ENCODE data around the gene TNKS2. TPM values are rescaled to one million over a fixed set of nuclear protein-coding genes. Genes with fewer than 3 reads are reported as not detected.

The TNKS2 gene
- total and polyA plus RNA-seq, 2 donors (not counting 1 experiment from before 2014, with no cell fraction given), result 17.5 to 45.8 TPM

GRCh38 chr10:91772461-91772860 is 25.8 kb upstream of the TNKS2 start:
- Histone ChIP-seq H3K4me2 (replicated peaks; ENCODE audit: low read depth, low read length, poor library complexity, severe bottlenecking) (no peak overlapping the region), H3K36me3 (replicated peaks in 1 of 2; ENCODE audit: control extremely low read depth in 1 of 2, control insufficient read depth in 1 of 2, extremely low read depth in 1 of 2, insufficient read depth in 2 of 2, low read length in 1 of 2) (no peaks in the 10 kb centered on the region), H3K9me3 (ENCODE audit: control extremely low read depth in 1 of 3, control insufficient read depth in 2 of 3, insufficient read depth in 1 of 3, low read length in 2 of 3) (no peaks in the 10 kb centered on the region), H3K4me3 (ENCODE audit: control extremely low read depth in 1 of 5, extremely low read depth in 1 of 5, insufficient read depth in 1 of 5, low read depth in 2 of 5, low read length in 4 of 5) (no peak overlapping the region), H3K9ac (ENCODE audit: low read length) (no peak overlapping the region), H4K20me1 (ENCODE audit: control insufficient read depth, insufficient read depth, low read length, poor library complexity, severe bottlenecking) (no peaks in the 10 kb centered on the region), H3K27ac (ENCODE audit: low read length in 2 of 2) (no peak overlapping the region), H3K79me2 (ENCODE audit: control insufficient read depth, insufficient read depth, low read length) (no peaks in the 10 kb centered on the region), H3K27me3 (replicated peaks in 1 of 4; ENCODE audit: control extremely low read depth in 1 of 4, control insufficient read depth in 3 of 4, insufficient read depth in 4 of 4, low read length in 3 of 4) (peaks cover 0 to 9% (median 4%) of the 10 kb centered on the region in 4 experiments), H3K4me1 (ENCODE audit: control insufficient read depth in 2 of 2, insufficient read depth in 2 of 2, low read length in 2 of 2) (no peaks in the 10 kb centered on the region), H2AFZ (ENCODE audit: insufficient read depth, low read depth, low read length, poor library complexity, severe bottlenecking) (no peak overlapping the region)
- DNase-seq (no peak), ATAC-seq (ENCODE audit: low read depth) (no peak)
- Mint-ChIP-seq H3K27ac (no peak overlapping the region), H3K4me1 (no peaks in the 10 kb centered on the region), H3K27me3 (no peaks in the 10 kb centered on the region), H3K4me3 (no peak overlapping the region), H3K9me3 (ENCODE audit: insufficient read depth) (no peaks in the 10 kb centered on the region)
- intact Hi-C loops (cut with micrococcal nuclease), result no loop called here
- 100% methylated on average over 1 of the region's 2 CpGs for WGBS (ENCODE audit: insufficient coverage)
- ChIA-PET CTCF (interaction anchor here (2.6 kb wide), 1 partner anchor 13 kb away, joined by 16 read pairs; no protein-coding TSS in a partner anchor), POLR2A (no interaction called here)
- TF ChIP-seq EZH2 (IDR thresholded peaks at IDR 0.05; ENCODE audit: borderline replicate concordance, insufficient read depth, low read depth, low read length, poor library complexity, severe bottlenecking), result no peak
- no peak for TF ChIP-seq CTCF (IDR thresholded peaks at IDR 0.05)

- no CpG with 5 or more reads among the region's 1 CpG for WGBS (ENCODE audit: insufficient coverage)
- no peak overlapping the region for H3K27ac ChIP-seq (ENCODE audit: low read length in 2 of 2)
- ChIA-PET POLR2A (no interaction called here), CTCF (interaction anchor here (2.6 kb wide), 1 partner anchor 14 kb away, joined by 16 read pairs; no protein-coding TSS in a partner anchor)
- H3K9ac ChIP-seq (ENCODE audit: low read length), result no peak overlapping the region
- H3K79me2 ChIP-seq (ENCODE audit: control insufficient read depth, insufficient read depth, low read length), result no peaks in the 10 kb centered on the region
- no peak for DNase-seq
- no peaks in the 10 kb centered on the region for H3K4me1 Mint-ChIP-seq
- H3K27ac Mint-ChIP-seq, result no peak overlapping the region
- peaks cover 0 to 9% (median 4%) of the 10 kb centered on the region in 4 experiments for H3K27me3 ChIP-seq (replicated peaks in 1 of 4; ENCODE audit: control extremely low read depth in 1 of 4, control insufficient read depth in 3 of 4, insufficient read depth in 4 of 4, low read length in 3 of 4)
- H3K9me3 ChIP-seq (ENCODE audit: control extremely low read depth in 1 of 3, control insufficient read depth in 2 of 3, insufficient read depth in 1 of 3, low read length in 2 of 3), result no peaks in the 10 kb centered on the region
- H3K4me1 ChIP-seq (ENCODE audit: control insufficient read depth in 2 of 2, insufficient read depth in 2 of 2, low read length in 2 of 2), result no peaks in the 10 kb centered on the region
- intact Hi-C loops (cut with micrococcal nuclease), result no loop called here
- H3K4me2 ChIP-seq (replicated peaks; ENCODE audit: low read depth, low read length, poor library complexity, severe bottlenecking), result no peak overlapping the region
- H3K4me3 ChIP-seq (ENCODE audit: control extremely low read depth in 1 of 5, extremely low read depth in 1 of 5, insufficient read depth in 1 of 5, low read depth in 2 of 5, low read length in 4 of 5), result no peak overlapping the region
- ATAC-seq (ENCODE audit: low read depth), result no peak
- no peaks in the 10 kb centered on the region for H4K20me1 ChIP-seq (ENCODE audit: control insufficient read depth, insufficient read depth, low read length, poor library complexity, severe bottlenecking)
- no peaks in the 10 kb centered on the region for H3K27me3 Mint-ChIP-seq
- no peak overlapping the region for H3K4me3 Mint-ChIP-seq
- no peaks in the 10 kb centered on the region for H3K36me3 ChIP-seq (replicated peaks in 1 of 2; ENCODE audit: control extremely low read depth in 1 of 2, control insufficient read depth in 1 of 2, extremely low read depth in 1 of 2, insufficient read depth in 2 of 2, low read length in 1 of 2)
- TF ChIP-seq CTCF (IDR thresholded peaks at IDR 0.05), result no peak
- no peak for TF ChIP-seq EZH2 (IDR thresholded peaks at IDR 0.05; ENCODE audit: borderline replicate concordance, insufficient read depth, low read depth, low read length, poor library complexity, severe bottlenecking)
- H2AFZ ChIP-seq (ENCODE audit: insufficient read depth, low read depth, low read length, poor library complexity, severe bottlenecking), result no peak overlapping the region
- no peaks in the 10 kb centered on the region for H3K9me3 Mint-ChIP-seq (ENCODE audit: insufficient read depth)
Measured at GRCh38 chr10:91772869-91773268, 25.4 kb upstream of the TNKS2 start.

All from B cell (primary cell).